H9 (cell line): ENCODE data around the gene FAF1. TPM values are rescaled to one million over a fixed set of nuclear protein-coding genes. Genes with fewer than 3 reads are reported as not detected.

Source experiments
- DNase-seq: peaks from one replicate; pipeline ENCODE4 v3.0.0-alpha.2; 2017
- H2AFZ ChIP-seq: one replicate; pipeline ENCODE4 v1.6.1; 2013; ENCODE audit warnings: mild to moderate bottlenecking, low read length, control low read depth, moderate library complexity
- H2AK5ac ChIP-seq: 2 replicates; pipeline ENCODE4 v1.6.1; 2013; ENCODE audit warnings: low read length, control low read depth, mixed read lengths; ENCODE audit not compliant: insufficient read length
- H2BK120ac ChIP-seq: one replicate; pipeline ENCODE4 v1.6.1; 2013; ENCODE audit warnings: low read depth, mild to moderate bottlenecking, low read length, control low read depth, inconsistent platforms; ENCODE audit not compliant: poor library complexity, severe bottlenecking
- H2BK12ac ChIP-seq: 2 replicates; pipeline ENCODE4 v1.6.1; 2013; ENCODE audit warnings: low read length, control low read depth, mixed read lengths, low read depth; ENCODE audit not compliant: insufficient read length
- H2BK15ac ChIP-seq: 2 replicates; pipeline ENCODE4 v1.6.1; 2013; ENCODE audit warnings: low read depth, low read length, control low read depth
- H2BK20ac ChIP-seq: one replicate; pipeline ENCODE4 v1.6.1; 2013; ENCODE audit warnings: low read depth, mild to moderate bottlenecking, low read length, control low read depth, inconsistent platforms; ENCODE audit not compliant: poor library complexity, severe bottlenecking
- H2BK5ac ChIP-seq: 2 replicates; pipeline ENCODE4 v1.6.1; 2013; ENCODE audit warnings: low read length, control low read depth, mixed read lengths; ENCODE audit not compliant: insufficient read length
- H3K14ac ChIP-seq: 2 replicates; pipeline ENCODE4 v1.6.1; 2013; ENCODE audit warnings: low read length, control low read depth; ENCODE audit not compliant: insufficient read depth
- H3K18ac ChIP-seq: 2 replicates; pipeline ENCODE4 v1.6.1; 2013; ENCODE audit warnings: low read depth, mild to moderate bottlenecking, mixed read lengths, low read length, control low read depth; ENCODE audit not compliant: insufficient read length
- H3K23ac ChIP-seq: 2 replicates; pipeline ENCODE4 v1.6.1; 2013; ENCODE audit warnings: low read length, control low read depth, mixed read lengths, low read depth; ENCODE audit not compliant: insufficient read length
- H3K23me2 ChIP-seq: 2 replicates; pipeline ENCODE4 v1.6.1; 2013; ENCODE audit warnings: low read depth, mild to moderate bottlenecking, mixed read lengths, low read length, control low read depth; ENCODE audit not compliant: insufficient read length, poor library complexity, severe bottlenecking
- H3K27ac ChIP-seq: 2 replicates; pipeline ENCODE4 v1.5.1; 2013; ENCODE audit warnings: low read length, control low read depth, mixed read lengths, low read depth; ENCODE audit not compliant: insufficient read length
- H3K27me3 ChIP-seq: 2 replicates; pipeline ENCODE4 v1.6.1; 2013; ENCODE audit warnings: low read length, control low read depth, inconsistent platforms; ENCODE audit not compliant: insufficient read depth
- H3K4ac ChIP-seq: 2 replicates; pipeline ENCODE4 v1.6.1; 2013; ENCODE audit warnings: low read depth, mild to moderate bottlenecking, control low read depth, inconsistent platforms, low read length, moderate library complexity
- H3K4me1 ChIP-seq: 2 replicates; pipeline ENCODE4 v1.6.1; 2013; ENCODE audit warnings: low read length, control low read depth, inconsistent platforms; ENCODE audit not compliant: insufficient read depth
- H3K4me2 ChIP-seq: 2 replicates; pipeline ENCODE4 v1.6.1; 2013; ENCODE audit warnings: low read length, control low read depth, mixed read lengths; ENCODE audit not compliant: insufficient read length, insufficient read depth
- H3K56ac ChIP-seq: 2 replicates; pipeline ENCODE4 v1.6.1; 2013; ENCODE audit warnings: low read depth, mild to moderate bottlenecking, mixed read lengths, low read length, control low read depth; ENCODE audit not compliant: insufficient read length
- H3K79me1 ChIP-seq: 2 replicates; pipeline ENCODE4 v1.6.1; 2013; ENCODE audit warnings: low read depth, mild to moderate bottlenecking, moderate library complexity, low read length, control low read depth, inconsistent platforms; ENCODE audit not compliant: insufficient read depth, poor library complexity, severe bottlenecking
- H3K79me2 ChIP-seq: 2 replicates; pipeline ENCODE4 v1.6.1; 2013; ENCODE audit warnings: low read length, control low read depth, inconsistent platforms; ENCODE audit not compliant: insufficient read depth
- H3K9ac ChIP-seq: 2 replicates; pipeline ENCODE4 v1.6.1; 2013; ENCODE audit warnings: low read length, control low read depth, mixed read lengths; ENCODE audit not compliant: insufficient read length; ENCODE audit errors: extremely low read depth
- H3K9me3 ChIP-seq: one replicate; pipeline ENCODE4 v1.6.1; 2013; ENCODE audit warnings: low read depth, low read length, inconsistent platforms; ENCODE audit not compliant: control insufficient read depth
- H3T11ph ChIP-seq: one replicate; pipeline ENCODE4 v1.6.1; 2013; ENCODE audit warnings: mild to moderate bottlenecking, low read length, control low read depth, inconsistent platforms
- H4K20me1 ChIP-seq: one replicate; pipeline ENCODE4 v1.6.1; 2013; ENCODE audit not compliant: control insufficient read depth, insufficient read length, insufficient read depth
- H4K5ac ChIP-seq: 2 replicates; pipeline ENCODE4 v1.6.1; 2013; ENCODE audit warnings: low read depth, mild to moderate bottlenecking, mixed read lengths, low read length, control low read depth; ENCODE audit not compliant: insufficient read length
- H4K8ac ChIP-seq: replicated peaks from 2 replicates; pipeline ENCODE4 v1.6.1; 2013; ENCODE audit warnings: low read length, control low read depth, mixed read lengths, low read depth; ENCODE audit not compliant: insufficient read length
- H4K91ac ChIP-seq: 2 replicates; pipeline ENCODE4 v1.6.1; 2013; ENCODE audit warnings: low read depth, mild to moderate bottlenecking, moderate library complexity, mixed read lengths, low read length, control low read depth; ENCODE audit not compliant: insufficient read length
- H3K27ac Mint-ChIP-seq, 3 experiments: 2 replicates in 2 of 3; 3 replicates in 1 of 3; pipeline ENCODE4 v1.8.0; 2020 to 2021; ENCODE audit warnings: mixed read lengths in 3 of 3, mild to moderate bottlenecking in 1 of 3, moderate library complexity in 1 of 3
- H3K27me3 Mint-ChIP-seq: 2 replicates; pipeline ENCODE4 v1.8.0; 2021; ENCODE audit warnings: low read depth, mild to moderate bottlenecking, moderate library complexity, mixed read lengths
- H3K36me3 Mint-ChIP-seq, 3 experiments: 2 replicates in 2 of 3; 3 replicates in 1 of 3; pipeline ENCODE4 v1.8.0; 2020 to 2021; ENCODE audit warnings: low read depth in 3 of 3, mixed read lengths in 3 of 3; ENCODE audit not compliant: insufficient read depth in 1 of 3
- H3K4me1 Mint-ChIP-seq, 2 experiments: 2 replicates each; pipeline ENCODE4 v1.8.0; 2020; ENCODE audit warnings: mixed read lengths in 2 of 2
- H3K4me3 Mint-ChIP-seq, 2 experiments: 2 replicates in 1 of 2; 3 replicates in 1 of 2; pipeline ENCODE4 v1.8.0; 2020 to 2021; ENCODE audit warnings: mild to moderate bottlenecking in 2 of 2, mixed read lengths in 2 of 2, moderate library complexity in 1 of 2
- H3K9me3 Mint-ChIP-seq, 2 experiments: 2 replicates in 1 of 2; 3 replicates in 1 of 2; pipeline ENCODE4 v1.8.0; 2020; ENCODE audit warnings: mild to moderate bottlenecking in 2 of 2, mixed read lengths in 2 of 2, moderate library complexity in 1 of 2
- WGBS: extraction: QIAGEN DNeasy Blood & Tissue Kit; methylation state at CpG from one replicate; pipeline ENCODE4 v1.1.7; 2013; ENCODE audit warnings: missing lambda C conversion rate, low lambda C conversion rate, mixed read lengths; ENCODE audit not compliant: insufficient read length; ENCODE audit errors: extremely low coverage; 5-methylcytosine and 5-hydroxymethylcytosine counted together
- total RNA-seq: library from RNA; stranded (reverse); gene quantifications from 2 replicates; pipeline ENCODE4 v1.2.1, GENCODE V29; 2021
- TF ChIP-seq, protein P1 (sequence below): fragments of 200-600 bp; sonication (generic); conservative IDR thresholded peaks from 3 replicates; pipeline ENCODE4 v1.8.0; 2021; ENCODE audit warnings: antibody characterized with exemption, mild to moderate bottlenecking

FAF1 gene
- total RNA-seq, 1 experiment from 2014 or later = 60.8 TPM

DNA sequence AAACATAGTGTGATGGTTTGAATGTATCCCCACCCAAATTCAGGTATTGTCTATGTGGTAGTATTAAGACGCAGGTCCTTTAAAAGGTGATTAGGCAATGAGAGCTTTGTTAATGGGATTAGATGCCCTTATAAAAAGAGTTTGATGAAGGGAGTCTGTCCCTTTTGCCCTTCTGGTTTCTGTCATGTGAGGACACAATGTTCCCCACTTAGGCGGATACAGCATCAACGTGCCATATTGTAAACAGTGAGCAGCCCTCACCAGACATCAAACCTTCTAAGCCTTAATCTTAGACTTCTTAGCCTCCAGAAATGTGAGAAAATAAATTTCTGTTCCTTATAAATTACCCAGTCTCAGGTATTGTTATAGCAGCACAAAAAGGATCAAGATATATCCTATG, 172.8 kb downstream of the FAF1 start:
- H4K20me1 ChIP-seq = no peaks in the 10 kb centered on the region
- no peak overlapping the region for H3K27ac ChIP-seq
- no CpG with 5 or more reads among the region's 3 CpGs for WGBS
- H3K9ac ChIP-seq = no peak overlapping the region
- H3K4me1 ChIP-seq = no peaks in the 10 kb centered on the region
- no peak overlapping the region for H4K8ac ChIP-seq
- H2BK12ac ChIP-seq = no peak overlapping the region
- H3K18ac ChIP-seq = no peak overlapping the region
- H2AK5ac ChIP-seq = no peak overlapping the region
- no peak overlapping the region for H3K23ac ChIP-seq
- Mint-ChIP-seq H3K27me3 (no peaks in the 10 kb centered on the region), H3K27ac (no peak overlapping the region), H3K4me3 (no peak overlapping the region), H3K9me3 (no peaks in the 10 kb centered on the region), H3K36me3 (peaks cover 0 to 6% (median 0%) of the 10 kb centered on the region in 3 experiments; a peak in 1 of 7 replicates), H3K4me1 (peaks cover 0 to 6% of the 10 kb centered on the region in 2 experiments)
- H2BK20ac ChIP-seq = no peak overlapping the region
- H3T11ph ChIP-seq = no peak overlapping the region
- no peak overlapping the region for H2BK120ac ChIP-seq
- no peaks in the 10 kb centered on the region for H3K9me3 ChIP-seq
- H3K79me2 ChIP-seq = no peaks in the 10 kb centered on the region
- TF ChIP-seq, protein P1, sequence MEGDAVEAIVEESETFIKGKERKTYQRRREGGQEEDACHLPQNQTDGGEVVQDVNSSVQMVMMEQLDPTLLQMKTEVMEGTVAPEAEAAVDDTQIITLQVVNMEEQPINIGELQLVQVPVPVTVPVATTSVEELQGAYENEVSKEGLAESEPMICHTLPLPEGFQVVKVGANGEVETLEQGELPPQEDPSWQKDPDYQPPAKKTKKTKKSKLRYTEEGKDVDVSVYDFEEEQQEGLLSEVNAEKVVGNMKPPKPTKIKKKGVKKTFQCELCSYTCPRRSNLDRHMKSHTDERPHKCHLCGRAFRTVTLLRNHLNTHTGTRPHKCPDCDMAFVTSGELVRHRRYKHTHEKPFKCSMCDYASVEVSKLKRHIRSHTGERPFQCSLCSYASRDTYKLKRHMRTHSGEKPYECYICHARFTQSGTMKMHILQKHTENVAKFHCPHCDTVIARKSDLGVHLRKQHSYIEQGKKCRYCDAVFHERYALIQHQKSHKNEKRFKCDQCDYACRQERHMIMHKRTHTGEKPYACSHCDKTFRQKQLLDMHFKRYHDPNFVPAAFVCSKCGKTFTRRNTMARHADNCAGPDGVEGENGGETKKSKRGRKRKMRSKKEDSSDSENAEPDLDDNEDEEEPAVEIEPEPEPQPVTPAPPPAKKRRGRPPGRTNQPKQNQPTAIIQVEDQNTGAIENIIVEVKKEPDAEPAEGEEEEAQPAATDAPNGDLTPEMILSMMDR = no peak
- H3K23me2 ChIP-seq = no peaks in the 10 kb centered on the region
- no peak overlapping the region for H2BK5ac ChIP-seq
- no peak overlapping the region for H2AFZ ChIP-seq
- no peak for DNase-seq
- H4K5ac ChIP-seq = no peak overlapping the region
- no peak overlapping the region for H3K14ac ChIP-seq
- no peak overlapping the region for H2BK15ac ChIP-seq
- no peaks in the 10 kb centered on the region for H3K27me3 ChIP-seq
- H3K79me1 ChIP-seq = no peaks in the 10 kb centered on the region
- no peak overlapping the region for H3K4ac ChIP-seq
- no peak overlapping the region for H3K56ac ChIP-seq
- H4K91ac ChIP-seq = no peak overlapping the region
- H3K4me2 ChIP-seq = no peak overlapping the region
